CD4-positive, alpha-beta memory T cell (primary cell): ENCODE measurements around the gene RGPD4. TPM values are rescaled to one million over a fixed set of nuclear protein-coding genes. Genes with fewer than 3 reads are reported as not detected.

Experiments used
- CTCF ChIA-PET: fragments of 350-600 bp; sonication (Branson Sonifier 250); formaldehyde crosslinking; loops from one replicate; lab custom pipeline; 2021; ENCODE audit warnings: inconsistent platforms; ENCODE audit not compliant: partially characterized antibody; lab: Charles Lee
- POLR2A ChIA-PET: fragments of 350-600 bp; sonication (Branson Sonifier 250); formaldehyde crosslinking; loops from one replicate; lab custom pipeline; 2021; ENCODE audit not compliant: partially characterized antibody; lab: Charles Lee
- DNase-seq, 5 donors: peaks; one replicate each; pipeline versions ENCODE4 v3.0.0 to v3.0.0-alpha.2; 2020 to 2022; ENCODE audit warnings: mixed read lengths in 1 of 5
- H3K27ac ChIP-seq: one replicate; pipeline ENCODE4 v1.7.0; 2013; ENCODE audit warnings: low read depth, low read length
- H3K27me3 ChIP-seq: 2 replicates; pipeline ENCODE4 v1.7.0; 2013; ENCODE audit warnings: mild to moderate bottlenecking, low read length, moderate library complexity; ENCODE audit not compliant: insufficient read depth
- H3K36me3 ChIP-seq: 2 replicates; pipeline ENCODE4 v1.7.0; 2013; ENCODE audit warnings: mild to moderate bottlenecking, low read length, moderate library complexity; ENCODE audit not compliant: insufficient read depth
- H3K4me1 ChIP-seq: 2 replicates; pipeline ENCODE4 v1.7.0; 2013; ENCODE audit warnings: mild to moderate bottlenecking, low read length, moderate library complexity; ENCODE audit not compliant: insufficient read depth
- H3K4me3 ChIP-seq, 2 donors: one replicate each; pipeline ENCODE4 v1.7.0; 2013; ENCODE audit warnings: low read length in 2 of 2, mild to moderate bottlenecking in 1 of 2
- H3K9me3 ChIP-seq, 2 donors: one replicate each; pipeline ENCODE4 v1.7.0; 2013; ENCODE audit warnings: low read length in 2 of 2, control low read depth in 1 of 2; ENCODE audit not compliant: control insufficient read depth in 1 of 2
- H3K27ac Mint-ChIP-seq, 7 donors: one replicate each; pipeline ENCODE4 v1.8.0; 2020 to 2021; ENCODE audit warnings: mixed read lengths in 7 of 7, mild to moderate bottlenecking in 6 of 7, inconsistent platforms in 3 of 7, moderate library complexity in 3 of 7
- H3K27me3 Mint-ChIP-seq, 2 donors: one replicate each; pipeline ENCODE4 v1.8.0; 2020 to 2021; ENCODE audit warnings: mixed read lengths in 2 of 2
- H3K36me3 Mint-ChIP-seq, 2 donors: one replicate each; pipeline ENCODE4 v1.8.0; 2020 to 2021; ENCODE audit warnings: mixed read lengths in 2 of 2, inconsistent platforms in 1 of 2, mild to moderate bottlenecking in 1 of 2
- H3K4me1 Mint-ChIP-seq, 4 donors: one replicate each; pipeline ENCODE4 v1.8.0; 2020 to 2021; ENCODE audit warnings: mixed read lengths in 4 of 4, mild to moderate bottlenecking in 1 of 4
- H3K4me3 Mint-ChIP-seq, 8 donors: one replicate each; pipeline ENCODE4 v1.8.0; 2020 to 2021; ENCODE audit warnings: mixed read lengths in 8 of 8, mild to moderate bottlenecking in 7 of 8, moderate library complexity in 6 of 8, inconsistent platforms in 3 of 8
- H3K9me3 Mint-ChIP-seq, 8 donors: one replicate each; pipeline ENCODE4 v1.8.0; 2020 to 2021; ENCODE audit warnings: mixed read lengths in 8 of 8, mild to moderate bottlenecking in 5 of 8, inconsistent platforms in 3 of 8, moderate library complexity in 1 of 8
- intact Hi-C: fragments of 100-400 bp; cut with micrococcal nuclease; formaldehyde crosslinking; loops from one replicate; pipeline ENCODE4 v1.15.1; 2023
- polyA plus RNA-seq, 2 donors: library from polyadenylated mRNA; unstranded; fragments of 300-500 nt; fragmentation: Illumina TruSeq; gene quantifications; one replicate each; pipeline ENCODE4 v1.2.3, GENCODE V29; 2021
- total RNA-seq, 2 experiments: library from RNA; stranded (reverse); gene quantifications; one replicate each; pipeline ENCODE4 v1.2.3, GENCODE V29; 2021

The RGPD4 gene
- total and polyA plus RNA-seq, 4 experiments from 2014 or later, result 0.03 to 0.09 TPM; not detected in 2

GRCh38 chr2:107807988-107808387, 18.7 kb upstream of the RGPD4 start:
- no peaks in the 10 kb centered on the region for H3K36me3 Mint-ChIP-seq
- CTCF ChIA-PET, result no interaction called here

GRCh38 chr2:107808959-107809358, 17.7 kb upstream of the RGPD4 start:
- no peaks in the 10 kb centered on the region for H3K36me3 ChIP-seq
- H3K27me3 Mint-ChIP-seq, result no peaks in the 10 kb centered on the region
- H3K27ac ChIP-seq, result no peak overlapping the region
- POLR2A ChIA-PET, result no interaction called here
- H3K36me3 Mint-ChIP-seq, result no peaks in the 10 kb centered on the region
- H3K4me3 ChIP-seq, result no peak overlapping the region
- H3K27ac Mint-ChIP-seq, result no peak overlapping the region
- H3K4me3 Mint-ChIP-seq, result no peak overlapping the region
- CTCF ChIA-PET, result no interaction called here
- intact Hi-C loops, result no loop called here
- H3K4me1 Mint-ChIP-seq, result no peaks in the 10 kb centered on the region
- H3K4me1 ChIP-seq, result no peaks in the 10 kb centered on the region
- DNase-seq, result no peak
- peaks cover 0 to 3% (median 0%) of the 10 kb centered on the region in 8 donors for H3K9me3 Mint-ChIP-seq
- no peaks in the 10 kb centered on the region for H3K9me3 ChIP-seq
- no peaks in the 10 kb centered on the region for H3K27me3 ChIP-seq

More at GRCh38 chr2:107807988-107808387, 18.7 kb upstream of the RGPD4 start:
- Mint-ChIP-seq H3K9me3 (peaks cover 0 to 3% (median 0%) of the 10 kb centered on the region in 8 donors), H3K27me3 (no peaks in the 10 kb centered on the region), H3K4me1 (no peaks in the 10 kb centered on the region), H3K27ac (no peak overlapping the region), H3K4me3 (no peak overlapping the region)
- intact Hi-C loops, result no loop called here
- no peaks in the 10 kb centered on the region for H3K36me3 ChIP-seq
- POLR2A ChIA-PET, result no interaction called here
- H3K9me3 ChIP-seq, result no peaks in the 10 kb centered on the region
- no peaks in the 10 kb centered on the region for H3K4me1 ChIP-seq
- H3K4me3 ChIP-seq, result no peak overlapping the region
- DNase-seq, result no peak
- H3K27ac ChIP-seq, result no peak overlapping the region
- no peaks in the 10 kb centered on the region for H3K27me3 ChIP-seq

GRCh38 chr2:107809835-107810234, 16.9 kb upstream of the RGPD4 start:
- CTCF ChIA-PET, result no interaction called here
- no peak overlapping the region for H3K27ac Mint-ChIP-seq
- intact Hi-C loops, result no loop called here

GRCh38 chr2:107810734-107811133, 16.0 kb upstream of the RGPD4 start:
- Mint-ChIP-seq H3K9me3 (peaks cover 0 to 3% (median 2%) of the 10 kb centered on the region in 8 donors), H3K4me3 (no peak overlapping the region), H3K27ac (no peak overlapping the region), H3K4me1 (no peaks in the 10 kb centered on the region), H3K27me3 (no peaks in the 10 kb centered on the region), H3K36me3 (no peaks in the 10 kb centered on the region)
- Histone ChIP-seq H3K4me1 (no peaks in the 10 kb centered on the region), H3K27ac (no peak overlapping the region), H3K4me3 (no peak overlapping the region), H3K27me3 (no peaks in the 10 kb centered on the region), H3K9me3 (no peaks in the 10 kb centered on the region), H3K36me3 (no peaks in the 10 kb centered on the region)
- CTCF ChIA-PET, result no interaction called here
- intact Hi-C loops, result no loop called here
- POLR2A ChIA-PET, result no interaction called here
- no peak for DNase-seq

More at GRCh38 chr2:107809835-107810234, 16.9 kb upstream of the RGPD4 start:
- no peak for DNase-seq
- Histone ChIP-seq H3K9me3 (no peaks in the 10 kb centered on the region), H3K4me1 (no peaks in the 10 kb centered on the region), H3K4me3 (no peak overlapping the region), H3K27ac (no peak overlapping the region), H3K36me3 (no peaks in the 10 kb centered on the region), H3K27me3 (no peaks in the 10 kb centered on the region)
- H3K4me3 Mint-ChIP-seq, result no peak overlapping the region
- POLR2A ChIA-PET, result no interaction called here
- no peaks in the 10 kb centered on the region for H3K36me3 Mint-ChIP-seq
- H3K27me3 Mint-ChIP-seq, result no peaks in the 10 kb centered on the region
- no peaks in the 10 kb centered on the region for H3K4me1 Mint-ChIP-seq
- H3K9me3 Mint-ChIP-seq, result peaks cover 0 to 3% (median 2%) of the 10 kb centered on the region in 8 donors

- Histone ChIP-seq H3K4me3 (no peak overlapping the region), H3K9me3 (no peaks in the 10 kb centered on the region), H3K27me3 (no peaks in the 10 kb centered on the region), H3K4me1 (no peaks in the 10 kb centered on the region), H3K36me3 (no peaks in the 10 kb centered on the region), H3K27ac (no peak overlapping the region)
- no peak for DNase-seq
- no peaks in the 10 kb centered on the region for H3K27me3 Mint-ChIP-seq
- H3K27ac Mint-ChIP-seq, result no peak overlapping the region
- H3K4me1 Mint-ChIP-seq, result no peaks in the 10 kb centered on the region
- CTCF ChIA-PET, result no interaction called here
- H3K36me3 Mint-ChIP-seq, result no peaks in the 10 kb centered on the region
- intact Hi-C loops, result no loop called here
- H3K9me3 Mint-ChIP-seq, result peaks cover 0 to 3% (median 1%) of the 10 kb centered on the region in 8 donors
- POLR2A ChIA-PET, result no interaction called here
- no peak overlapping the region for H3K4me3 Mint-ChIP-seq
Observed at GRCh38 chr2:107811411-107811810, 15.3 kb upstream of the RGPD4 start.

- ChIA-PET CTCF (no interaction called here), POLR2A (no interaction called here)
- no peak overlapping the region for H3K4me3 Mint-ChIP-seq
- H3K27ac Mint-ChIP-seq, result no peak overlapping the region
- no peaks in the 10 kb centered on the region for H3K4me1 ChIP-seq
- no peak for DNase-seq
- H3K27ac ChIP-seq, result no peak overlapping the region
- no peaks in the 10 kb centered on the region for H3K27me3 ChIP-seq
- H3K27me3 Mint-ChIP-seq, result no peaks in the 10 kb centered on the region
- H3K4me3 ChIP-seq, result no peak overlapping the region
- H3K9me3 ChIP-seq, result no peaks in the 10 kb centered on the region
- no peaks in the 10 kb centered on the region for H3K36me3 ChIP-seq
- H3K4me1 Mint-ChIP-seq, result no peaks in the 10 kb centered on the region
- intact Hi-C loops, result no loop called here
- no peaks in the 10 kb centered on the region for H3K36me3 Mint-ChIP-seq
- peaks cover 0 to 3% (median 1%) of the 10 kb centered on the region in 8 donors for H3K9me3 Mint-ChIP-seq
Observed at GRCh38 chr2:107812006-107812405, 14.7 kb upstream of the RGPD4 start.

GRCh38 chr2:107817378-107817777, 9.3 kb upstream of the RGPD4 start:
- H3K27me3 Mint-ChIP-seq, result no peaks in the 10 kb centered on the region
- intact Hi-C loops, result no loop called here
- Histone ChIP-seq H3K4me3 (no peak overlapping the region), H3K4me1 (no peaks in the 10 kb centered on the region), H3K27ac (no peak overlapping the region), H3K36me3 (no peaks in the 10 kb centered on the region), H3K9me3 (no peaks in the 10 kb centered on the region), H3K27me3 (no peaks in the 10 kb centered on the region)
- H3K27ac Mint-ChIP-seq, result no peak overlapping the region
- peaks cover 0 to 4% (median 1%) of the 10 kb centered on the region in 8 donors for H3K9me3 Mint-ChIP-seq
- no peaks in the 10 kb centered on the region for H3K4me1 Mint-ChIP-seq
- no peak overlapping the region for H3K4me3 Mint-ChIP-seq
- CTCF ChIA-PET, result no interaction called here
- H3K36me3 Mint-ChIP-seq, result no peaks in the 10 kb centered on the region
- POLR2A ChIA-PET, result no interaction called here
- no peak for DNase-seq

GRCh38 chr2:107822302-107822701, 4.4 kb upstream of the RGPD4 start:
- Histone ChIP-seq H3K9me3 (no peaks in the 10 kb centered on the region), H3K36me3 (no peaks in the 10 kb centered on the region), H3K4me3 (no peak overlapping the region), H3K27ac (no peak overlapping the region), H3K27me3 (no peaks in the 10 kb centered on the region), H3K4me1 (no peaks in the 10 kb centered on the region)
- H3K4me3 Mint-ChIP-seq, result no peak overlapping the region
- H3K4me1 Mint-ChIP-seq, result no peaks in the 10 kb centered on the region
- intact Hi-C loops, result no loop called here
- DNase-seq, result no peak
- H3K36me3 Mint-ChIP-seq, result no peaks in the 10 kb centered on the region
- no peaks in the 10 kb centered on the region for H3K27me3 Mint-ChIP-seq
- CTCF ChIA-PET, result no interaction called here
- H3K27ac Mint-ChIP-seq, result no peak overlapping the region
- POLR2A ChIA-PET, result no interaction called here
- peaks cover 0 to 4% (median 0%) of the 10 kb centered on the region in 8 donors for H3K9me3 Mint-ChIP-seq
